WTC11 (cell line): ENCODE data around the gene FAM24A. TPM values are rescaled to one million over a fixed set of nuclear protein-coding genes. Genes with fewer than 3 reads are reported as not detected.

Experiments used
- ARID4B ChIP-seq: sonication (generic); formaldehyde crosslinking; IDR thresholded peaks from 2 replicates; pipeline ENCODE4 v1.8.0; 2023; ENCODE audit warnings: missing genetic modification reagents, mild to moderate bottlenecking, borderline replicate concordance
- GABPB1 ChIP-seq: sonication (generic); formaldehyde crosslinking; IDR thresholded peaks from 2 replicates; pipeline ENCODE4 v1.8.1; 2023; ENCODE audit warnings: mild to moderate bottlenecking, missing genetic modification reagents
- JAZF1 ChIP-seq: fragments of 250-450 bp; sonication (Bioruptor Pico); IDR thresholded peaks from 2 replicates; pipeline ENCODE4 v1.9.0; 2021; ENCODE audit warnings: moderate library complexity, mild to moderate bottlenecking, inconsistent platforms
- MXD4 ChIP-seq: fragments of 250-450 bp; sonication (Bioruptor Pico); IDR thresholded peaks from 2 replicates; pipeline ENCODE4 v1.8.0; 2021; ENCODE audit warnings: mild to moderate bottlenecking, moderate library complexity, borderline replicate concordance
- NFYB ChIP-seq: sonication (generic); formaldehyde crosslinking; conservative IDR thresholded peaks from 2 replicates; pipeline ENCODE4 v1.8.0; 2022; ENCODE audit warnings: low read depth, missing genetic modification reagents
- NR2C2 ChIP-seq: sonication (generic); formaldehyde crosslinking; IDR thresholded peaks from 2 replicates; pipeline ENCODE4 v1.8.0; 2022; ENCODE audit warnings: mild to moderate bottlenecking, missing genetic modification reagents
- PRDM15 ChIP-seq: sonication (generic); formaldehyde crosslinking; IDR thresholded peaks from 2 replicates; pipeline ENCODE4 v1.8.0; 2022; ENCODE audit warnings: missing genetic modification reagents
- SMAD4 ChIP-seq: sonication (generic); formaldehyde crosslinking; IDR thresholded peaks from 2 replicates; pipeline ENCODE4 v1.8.0; 2022; ENCODE audit warnings: mild to moderate bottlenecking, missing genetic modification reagents
- STAT6 ChIP-seq: sonication (generic); formaldehyde crosslinking; conservative IDR thresholded peaks from 2 replicates; pipeline ENCODE4 v1.8.1; 2023; ENCODE audit warnings: mild to moderate bottlenecking, low read depth, missing genetic modification reagents, moderate library complexity
- ZNF232 ChIP-seq: sonication (generic); formaldehyde crosslinking; IDR thresholded peaks from 2 replicates; pipeline ENCODE4 v1.8.0; 2022; ENCODE audit warnings: mild to moderate bottlenecking, missing genetic modification reagents
- ZNF396 ChIP-seq: fragments of 250-450 bp; sonication (Bioruptor Pico); IDR thresholded peaks from 2 replicates; pipeline ENCODE4 v1.8.0; 2021; ENCODE audit warnings: mild to moderate bottlenecking, moderate library complexity, borderline replicate concordance
- total RNA-seq: library from RNA; stranded (reverse); gene quantifications from 3 replicates; pipeline ENCODE4 v1.2.3, GENCODE V29; 2021
- TF ChIP-seq, protein P1 (sequence below): fragments of 250-450 bp; sonication (Bioruptor Pico); IDR thresholded peaks from 2 replicates; pipeline ENCODE4 v1.9.0; 2021; ENCODE audit warnings: mild to moderate bottlenecking, borderline replicate concordance
- TF ChIP-seq, protein P2 (sequence below): fragments of 250-450 bp; sonication (Bioruptor Pico); IDR thresholded peaks from 2 replicates; pipeline ENCODE4 v1.9.0; 2021; ENCODE audit warnings: moderate library complexity, mild to moderate bottlenecking, inconsistent platforms, borderline replicate concordance
- TF ChIP-seq, protein P3 (sequence below): sonication (generic); formaldehyde crosslinking; IDR thresholded peaks from 2 replicates; pipeline ENCODE4 v1.8.0; 2023; ENCODE audit warnings: missing genetic modification reagents
- TF ChIP-seq, protein P4 (sequence below): fragments of 200-600 bp; IDR thresholded peaks from 2 replicates; pipeline ENCODE4 v1.8.0; 2022; ENCODE audit warnings: antibody characterized with exemption
- TF ChIP-seq, protein P5 (sequence below): sonication (generic); formaldehyde crosslinking; IDR thresholded peaks from 2 replicates; pipeline ENCODE4 v1.8.1; 2022; ENCODE audit warnings: low read depth, mild to moderate bottlenecking, moderate library complexity, missing genetic modification reagents, borderline replicate concordance

FAM24A gene
- total RNA-seq, 1 experiment from 2014 or later, result not detected

DNA sequence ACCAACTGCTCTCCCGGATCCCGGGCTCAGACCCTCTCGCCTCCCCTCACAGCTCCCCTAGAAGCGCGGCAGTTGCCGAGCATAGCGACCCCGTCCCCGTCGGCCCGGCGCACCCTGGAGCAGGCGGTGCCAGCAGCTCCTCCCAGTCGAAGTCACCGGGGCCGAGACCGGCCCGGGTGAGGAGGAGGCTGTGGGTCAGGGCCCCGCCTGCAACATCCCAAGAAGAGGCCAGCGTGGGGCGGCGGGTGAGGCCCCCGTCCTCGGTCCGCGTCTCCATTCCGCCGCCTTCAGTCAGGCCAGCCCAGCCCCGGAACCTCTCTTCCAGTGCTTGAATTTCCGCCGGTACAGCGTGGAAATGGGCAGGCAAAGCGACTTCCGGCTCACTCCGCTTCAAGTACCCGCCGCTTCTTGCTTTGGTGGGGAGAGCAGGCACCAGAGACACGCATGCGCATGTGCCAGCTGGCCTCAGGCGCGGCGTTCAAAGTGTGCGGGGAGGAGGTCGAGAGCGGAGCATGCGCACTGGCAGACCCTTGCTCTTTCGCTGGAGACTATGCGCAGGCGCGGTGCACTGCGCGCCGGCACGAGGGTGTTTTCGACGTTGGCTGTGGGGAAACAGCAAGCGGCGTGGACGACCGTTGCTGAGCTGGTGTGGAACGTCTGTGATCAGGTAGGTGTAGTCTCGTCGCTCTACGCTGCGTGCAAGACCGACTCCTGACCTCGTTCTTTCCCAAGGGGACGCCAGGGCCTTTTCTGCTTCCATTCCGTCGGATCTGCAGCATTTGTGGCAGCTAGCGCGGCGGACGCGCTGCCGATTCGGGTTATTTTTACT, 43.7 kb downstream of the FAM24A start, which contains the start of gene C10orf88 (continued):
- TF ChIP-seq NFYB, result peak; percentile 44
- no peak for TF ChIP-seq ZNF396 (CRISPR knock-in tag)
- peak; percentile 62; the same call in 1 of the 2 replicates for TF ChIP-seq SMAD4 (CRISPR knock-in tag)
- no peak for TF ChIP-seq JAZF1 (CRISPR knock-in tag)
- TF ChIP-seq, protein P1, sequence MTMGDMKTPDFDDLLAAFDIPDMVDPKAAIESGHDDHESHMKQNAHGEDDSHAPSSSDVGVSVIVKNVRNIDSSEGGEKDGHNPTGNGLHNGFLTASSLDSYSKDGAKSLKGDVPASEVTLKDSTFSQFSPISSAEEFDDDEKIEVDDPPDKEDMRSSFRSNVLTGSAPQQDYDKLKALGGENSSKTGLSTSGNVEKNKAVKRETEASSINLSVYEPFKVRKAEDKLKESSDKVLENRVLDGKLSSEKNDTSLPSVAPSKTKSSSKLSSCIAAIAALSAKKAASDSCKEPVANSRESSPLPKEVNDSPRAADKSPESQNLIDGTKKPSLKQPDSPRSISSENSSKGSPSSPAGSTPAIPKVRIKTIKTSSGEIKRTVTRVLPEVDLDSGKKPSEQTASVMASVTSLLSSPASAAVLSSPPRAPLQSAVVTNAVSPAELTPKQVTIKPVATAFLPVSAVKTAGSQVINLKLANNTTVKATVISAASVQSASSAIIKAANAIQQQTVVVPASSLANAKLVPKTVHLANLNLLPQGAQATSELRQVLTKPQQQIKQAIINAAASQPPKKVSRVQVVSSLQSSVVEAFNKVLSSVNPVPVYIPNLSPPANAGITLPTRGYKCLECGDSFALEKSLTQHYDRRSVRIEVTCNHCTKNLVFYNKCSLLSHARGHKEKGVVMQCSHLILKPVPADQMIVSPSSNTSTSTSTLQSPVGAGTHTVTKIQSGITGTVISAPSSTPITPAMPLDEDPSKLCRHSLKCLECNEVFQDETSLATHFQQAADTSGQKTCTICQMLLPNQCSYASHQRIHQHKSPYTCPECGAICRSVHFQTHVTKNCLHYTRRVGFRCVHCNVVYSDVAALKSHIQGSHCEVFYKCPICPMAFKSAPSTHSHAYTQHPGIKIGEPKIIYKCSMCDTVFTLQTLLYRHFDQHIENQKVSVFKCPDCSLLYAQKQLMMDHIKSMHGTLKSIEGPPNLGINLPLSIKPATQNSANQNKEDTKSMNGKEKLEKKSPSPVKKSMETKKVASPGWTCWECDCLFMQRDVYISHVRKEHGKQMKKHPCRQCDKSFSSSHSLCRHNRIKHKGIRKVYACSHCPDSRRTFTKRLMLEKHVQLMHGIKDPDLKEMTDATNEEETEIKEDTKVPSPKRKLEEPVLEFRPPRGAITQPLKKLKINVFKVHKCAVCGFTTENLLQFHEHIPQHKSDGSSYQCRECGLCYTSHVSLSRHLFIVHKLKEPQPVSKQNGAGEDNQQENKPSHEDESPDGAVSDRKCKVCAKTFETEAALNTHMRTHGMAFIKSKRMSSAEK (CRISPR knock-in tag), result peak; percentile 29; the same call in 1 of the 2 replicates
- TF ChIP-seq STAT6 (CRISPR knock-in tag), result 0 out of 2 replicates have a peak, but pooled peaks have one; percentile 36
- TF ChIP-seq, protein P2, sequence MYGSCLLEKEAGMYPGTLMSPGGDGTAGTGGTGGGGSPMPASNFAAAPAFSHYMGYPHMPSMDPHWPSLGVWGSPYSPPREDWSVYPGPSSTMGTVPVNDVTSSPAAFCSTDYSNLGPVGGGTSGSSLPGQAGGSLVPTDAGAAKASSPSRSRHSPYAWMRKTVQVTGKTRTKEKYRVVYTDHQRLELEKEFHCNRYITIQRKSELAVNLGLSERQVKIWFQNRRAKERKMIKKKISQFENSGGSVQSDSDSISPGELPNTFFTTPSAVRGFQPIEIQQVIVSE (CRISPR knock-in tag), result no peak
- TF ChIP-seq NR2C2 (CRISPR knock-in tag), result peak; percentile 57; the same call in 1 of the 2 replicates
- peak; percentile 98 for TF ChIP-seq ARID4B
- TF ChIP-seq, protein P3, sequence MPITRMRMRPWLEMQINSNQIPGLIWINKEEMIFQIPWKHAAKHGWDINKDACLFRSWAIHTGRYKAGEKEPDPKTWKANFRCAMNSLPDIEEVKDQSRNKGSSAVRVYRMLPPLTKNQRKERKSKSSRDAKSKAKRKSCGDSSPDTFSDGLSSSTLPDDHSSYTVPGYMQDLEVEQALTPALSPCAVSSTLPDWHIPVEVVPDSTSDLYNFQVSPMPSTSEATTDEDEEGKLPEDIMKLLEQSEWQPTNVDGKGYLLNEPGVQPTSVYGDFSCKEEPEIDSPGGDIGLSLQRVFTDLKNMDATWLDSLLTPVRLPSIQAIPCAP (CRISPR knock-in tag), result peak; percentile 92; the same call in 1 of the 2 replicates
- peak; percentile 99 for TF ChIP-seq ZNF232 (CRISPR knock-in tag)
- peak; percentile 81 for TF ChIP-seq PRDM15 (CRISPR knock-in tag)
- peak; percentile 95 for TF ChIP-seq GABPB1 (CRISPR knock-in tag)
- TF ChIP-seq, protein P4, sequence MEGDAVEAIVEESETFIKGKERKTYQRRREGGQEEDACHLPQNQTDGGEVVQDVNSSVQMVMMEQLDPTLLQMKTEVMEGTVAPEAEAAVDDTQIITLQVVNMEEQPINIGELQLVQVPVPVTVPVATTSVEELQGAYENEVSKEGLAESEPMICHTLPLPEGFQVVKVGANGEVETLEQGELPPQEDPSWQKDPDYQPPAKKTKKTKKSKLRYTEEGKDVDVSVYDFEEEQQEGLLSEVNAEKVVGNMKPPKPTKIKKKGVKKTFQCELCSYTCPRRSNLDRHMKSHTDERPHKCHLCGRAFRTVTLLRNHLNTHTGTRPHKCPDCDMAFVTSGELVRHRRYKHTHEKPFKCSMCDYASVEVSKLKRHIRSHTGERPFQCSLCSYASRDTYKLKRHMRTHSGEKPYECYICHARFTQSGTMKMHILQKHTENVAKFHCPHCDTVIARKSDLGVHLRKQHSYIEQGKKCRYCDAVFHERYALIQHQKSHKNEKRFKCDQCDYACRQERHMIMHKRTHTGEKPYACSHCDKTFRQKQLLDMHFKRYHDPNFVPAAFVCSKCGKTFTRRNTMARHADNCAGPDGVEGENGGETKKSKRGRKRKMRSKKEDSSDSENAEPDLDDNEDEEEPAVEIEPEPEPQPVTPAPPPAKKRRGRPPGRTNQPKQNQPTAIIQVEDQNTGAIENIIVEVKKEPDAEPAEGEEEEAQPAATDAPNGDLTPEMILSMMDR, result no peak
- TF ChIP-seq, protein P5, sequence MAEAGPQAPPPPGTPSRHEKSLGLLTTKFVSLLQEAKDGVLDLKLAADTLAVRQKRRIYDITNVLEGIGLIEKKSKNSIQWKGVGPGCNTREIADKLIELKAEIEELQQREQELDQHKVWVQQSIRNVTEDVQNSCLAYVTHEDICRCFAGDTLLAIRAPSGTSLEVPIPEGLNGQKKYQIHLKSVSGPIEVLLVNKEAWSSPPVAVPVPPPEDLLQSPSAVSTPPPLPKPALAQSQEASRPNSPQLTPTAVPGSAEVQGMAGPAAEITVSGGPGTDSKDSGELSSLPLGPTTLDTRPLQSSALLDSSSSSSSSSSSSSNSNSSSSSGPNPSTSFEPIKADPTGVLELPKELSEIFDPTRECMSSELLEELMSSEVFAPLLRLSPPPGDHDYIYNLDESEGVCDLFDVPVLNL (CRISPR knock-in tag), result no peak
- TF ChIP-seq MXD4, result no peak
